Stomach (tissue), 9 donors: Measurements from ENCODE around the gene ARHGAP15. TPM values are rescaled to one million over a fixed set of nuclear protein-coding genes. Genes with fewer than 3 reads are reported as not detected.

Experiments
- DNase-seq, 2 donors: peaks; one replicate each; pipeline versions ENCODE4 v3.0.0 to v3.0.0-alpha.2; 2013 to 2019
- H3K27ac ChIP-seq, 5 donors: fragments of 200-600 bp in 4 of 5; sonication (generic) in 4 of 5; one replicate each; pipeline ENCODE4 v1.5.1; 2013 to 2019; ENCODE audit warnings: mild to moderate bottlenecking in 1 of 5, moderate library complexity in 1 of 5
- H3K27me3 ChIP-seq, 3 donors: fragments of 200-600 bp; sonication (generic); one replicate each; pipeline ENCODE4 v1.5.1; 2017 to 2019; ENCODE audit warnings: mixed run types in 1 of 3
- H3K36me3 ChIP-seq, 4 donors: fragments of 200-600 bp; sonication (generic); 1 replicate in 3 of 4; 2 replicates in 1 of 4; pipeline ENCODE4 v1.5.1; 2016 to 2019
- H3K4me1 ChIP-seq, 4 donors: fragments of 200-600 bp; sonication (generic); one replicate each; pipeline ENCODE4 v1.5.1; 2016 to 2019
- H3K4me3 ChIP-seq, 4 donors: fragments of 200-600 bp; sonication (generic) in 3 of 4; one replicate each; pipeline ENCODE4 v1.5.1; 2016 to 2019; ENCODE audit warnings: mild to moderate bottlenecking in 1 of 4
- H3K9me3 ChIP-seq, 4 donors: fragments of 200-600 bp; sonication (generic); one replicate each; pipeline ENCODE4 v1.5.1; 2016 to 2019
- CTCF ChIP-seq, 7 experiments: fragments of 450-650 bp in 4 of 7; fragments of 200-600 bp in 3 of 7; sonication (generic) in 3 of 7; IDR thresholded peaks; one replicate each; pipeline ENCODE4 v1.5.1; 2016 to 2019; ENCODE audit warnings: antibody characterized with exemption in 7 of 7, control low read depth in 2 of 7, mild to moderate bottlenecking in 1 of 7
- EP300 ChIP-seq: sonication (generic); formaldehyde crosslinking; IDR thresholded peaks from one replicate; pipeline ENCODE4 v1.6.1; 2017; ENCODE audit warnings: antibody characterized with exemption
- POLR2A ChIP-seq, 4 donors: fragments of 450-650 bp; IDR thresholded peaks; one replicate each; pipeline ENCODE4 v1.6.1; 2016; ENCODE audit warnings: antibody characterized with exemption in 4 of 4, control low read depth in 2 of 4, mild to moderate bottlenecking in 1 of 4, moderate library complexity in 1 of 4
- POLR2AphosphoS5 ChIP-seq, 3 donors: sonication (generic); formaldehyde crosslinking; IDR thresholded peaks; one replicate each; pipeline ENCODE4 v1.6.1; 2016; ENCODE audit warnings: antibody characterized with exemption in 3 of 3
- WGBS, 5 donors: extraction: QIAGEN DNeasy Blood & Tissue Kit in 3 of 5; methylation state at CpG; one replicate each; pipeline versions ENCODE4 v1.1.5 to v1.1.7; 2013 to 2018; 5-methylcytosine and 5-hydroxymethylcytosine counted together
- intact Hi-C: fragments of 100-400 bp; cut with DNase I; formaldehyde crosslinking; loops from one replicate; pipeline ENCODE4 v1.15.1; 2023; ENCODE audit warnings: low total_unique reads
- polyA plus RNA-seq, 3 donors: library from polyadenylated mRNA; stranded (reverse); fragments of 200-250 nt; gene quantifications; one replicate each; pipeline ENCODE4 v1.2.3, GENCODE V29; 2013
- total RNA-seq, 5 donors: library from RNA; depleted of rRNA; stranded (reverse); fragments of >200 nt; gene quantifications; one replicate each; pipeline versions ENCODE4 v1.1.0 to v1.2.3, GENCODE V29; 2014 to 2016
- donor health status: healthy with polysubstance abuse.
- donor health status: Bipolar disorder and iron deficiency.
- donor health status: healthy.

Gene ARHGAP15
- total and polyA plus RNA-seq, 8 donors = 1.8 to 66.3 (median 6.8) TPM; not detected in 1

- H3K36me3 ChIP-seq = no peaks in the 10 kb centered on the region
- WGBS, 5 donors = 60 to 70% (median 65%) methylated on average over 3 of the region's 3 CpGs
- no peak overlapping the region for H3K4me3 ChIP-seq
- TF ChIP-seq POLR2AphosphoS5 (IDR thresholded peaks at IDR 0.05) = no peak
- no peak for TF ChIP-seq EP300
- TF ChIP-seq POLR2A (IDR thresholded peaks at IDR 0.05) = no peak
- no peak for TF ChIP-seq CTCF (IDR thresholded peaks at IDR 0.05)
- H3K9me3 ChIP-seq = no peaks in the 10 kb centered on the region
- no peak for DNase-seq
- H3K27ac ChIP-seq = peak overlapping the region in 2 of 5 donors; percentile 24 to 44
- peaks cover 0 to 17% (median 7%) of the 10 kb centered on the region in 4 donors for H3K4me1 ChIP-seq
- H3K27me3 ChIP-seq = no peaks in the 10 kb centered on the region
- intact Hi-C loops = no loop called here
Observed at GRCh38 chr2:143434445-143434844, 305.2 kb downstream of the ARHGAP15 start.

- Histone ChIP-seq H3K27ac (peak overlapping the region in 2 of 5 donors; percentile 24 to 44), H3K4me1 (peaks cover 0 to 14% (median 6%) of the 10 kb centered on the region in 4 donors), H3K9me3 (no peaks in the 10 kb centered on the region), H3K4me3 (no peak overlapping the region), H3K36me3 (no peaks in the 10 kb centered on the region), H3K27me3 (no peaks in the 10 kb centered on the region)
- 35 to 51% (median 43%) methylated on average over 6 of the region's 6 CpGs for WGBS, 5 donors
- peak in 1 of 2 donors; percentile 49 for DNase-seq
- no peak for TF ChIP-seq EP300
- no peak for TF ChIP-seq POLR2A (IDR thresholded peaks at IDR 0.05)
- TF ChIP-seq CTCF (IDR thresholded peaks at IDR 0.05) = no peak
- no peak for TF ChIP-seq POLR2AphosphoS5 (IDR thresholded peaks at IDR 0.05)
- intact Hi-C loops = no loop called here
Observed at GRCh38 chr2:143435131-143435530, 305.9 kb downstream of the ARHGAP15 start.

DNA sequence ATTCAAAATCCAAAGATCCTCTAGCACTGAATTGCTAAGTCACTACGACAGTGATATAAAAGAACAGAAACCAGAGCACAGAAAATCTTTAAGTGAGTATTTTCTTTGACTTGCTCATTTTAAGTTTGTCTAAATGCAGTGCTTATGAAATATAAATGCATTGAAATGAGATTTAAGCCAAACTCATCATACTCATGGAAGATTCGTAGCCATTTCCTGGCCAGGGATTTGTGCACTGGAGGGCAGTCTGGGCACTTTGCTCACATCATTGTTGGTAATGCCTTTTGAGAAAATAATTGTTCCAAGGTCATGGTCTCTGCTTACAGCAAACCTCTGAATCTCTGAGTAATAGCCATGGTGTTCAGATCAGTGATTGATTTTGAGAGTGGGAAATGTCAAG is 307.7 kb downstream of the ARHGAP15 start:
- Histone ChIP-seq H3K9me3 (no peaks in the 10 kb centered on the region), H3K4me1 (peaks cover 0 to 12% (median 4%) of the 10 kb centered on the region in 4 donors), H3K4me3 (no peak overlapping the region), H3K27me3 (no peaks in the 10 kb centered on the region), H3K27ac (peak overlapping the region in 1 of 5 donors; percentile 16), H3K36me3 (no peaks in the 10 kb centered on the region)
- intact Hi-C loops = no loop called here
- no peak for TF ChIP-seq POLR2A (IDR thresholded peaks at IDR 0.05)
- no peak for TF ChIP-seq POLR2AphosphoS5 (IDR thresholded peaks at IDR 0.05)
- TF ChIP-seq CTCF (IDR thresholded peaks at IDR 0.05) = no peak
- TF ChIP-seq EP300 = no peak
- no peak for DNase-seq
- 62 to 86% (median 81%) methylated on average over 2 of the region's 2 CpGs for WGBS, 5 donors

DNA sequence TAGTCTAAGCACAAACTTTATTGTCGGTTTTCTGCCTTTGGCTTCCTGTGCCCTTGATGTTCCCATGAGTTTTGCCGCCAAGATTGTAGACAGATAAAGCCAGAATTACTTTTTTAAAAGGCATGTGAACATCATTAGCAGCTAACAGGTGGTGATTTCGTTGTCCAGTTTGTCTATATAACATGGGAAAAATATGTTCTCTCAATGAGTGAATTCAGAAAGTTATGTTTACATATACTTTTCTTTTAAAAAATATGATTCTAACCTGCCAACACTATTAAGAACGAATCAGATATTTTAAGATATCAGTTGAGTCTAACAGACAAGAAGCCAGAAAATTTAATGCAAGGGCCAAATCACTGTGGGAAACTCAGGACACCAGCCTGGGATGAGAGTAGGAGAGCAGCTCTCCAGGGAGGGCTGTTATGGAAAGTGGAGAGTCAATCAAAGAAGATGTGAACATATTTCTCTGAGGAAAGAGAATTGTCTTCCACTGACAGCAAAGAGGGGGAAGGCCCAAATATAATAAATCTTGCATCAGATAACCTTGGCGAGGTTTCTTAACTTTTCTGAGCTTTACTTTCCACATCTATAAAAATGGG is 311.3 kb downstream of the ARHGAP15 start:
- no peaks in the 10 kb centered on the region for H3K9me3 ChIP-seq
- no peaks in the 10 kb centered on the region for H3K4me1 ChIP-seq
- intact Hi-C loops = no loop called here
- H3K27me3 ChIP-seq = no peaks in the 10 kb centered on the region
- H3K4me3 ChIP-seq = no peak overlapping the region
- peak overlapping the region in 1 of 5 donors; percentile 39 for H3K27ac ChIP-seq
- H3K36me3 ChIP-seq = no peaks in the 10 kb centered on the region
- peak in 1 of 2 donors; percentile 34 for DNase-seq
- TF ChIP-seq CTCF (IDR thresholded peaks at IDR 0.05) (no peak), POLR2AphosphoS5 (IDR thresholded peaks at IDR 0.05) (no peak), EP300 (no peak), POLR2A (IDR thresholded peaks at IDR 0.05) (no peak)
- 65 to 77% (median 74%) methylated on average over 5 of the region's 5 CpGs for WGBS, 5 donors
